ENCODE results near the gene ZP4. TPM values are rescaled to one million over a fixed set of nuclear protein-coding genes. Genes with fewer than 3 reads are reported as not detected.

The ZP4 gene
- total RNA-seq, 1 donor from 2014 or later: 0.27 TPM

- no peak overlapping the region for H3K4me3 Mint-ChIP-seq (ENCODE audit: unreplicated experiment)
- no peak for FAIRE-seq
Measured at GRCh38 chr1:237834048-237834447, 56.7 kb downstream of the ZP4 start.

GRCh38 chr1:237832858-237833257 lies 57.9 kb downstream of the ZP4 start:
- no peak overlapping the region for H2AFZ ChIP-seq (ENCODE audit: low read depth, low read length)
- Mint-ChIP-seq H3K27ac (ENCODE audit: unreplicated experiment) (no peak overlapping the region), H3K4me1 (ENCODE audit: low read depth, unreplicated experiment) (no peaks in the 10 kb centered on the region)

More at GRCh38 chr1:237834048-237834447, 56.7 kb downstream of the ZP4 start:
- no peaks in the 10 kb centered on the region for H3K36me3 ChIP-seq (ENCODE audit: insufficient read depth, low read length)
- TF ChIP-seq, protein P1, sequence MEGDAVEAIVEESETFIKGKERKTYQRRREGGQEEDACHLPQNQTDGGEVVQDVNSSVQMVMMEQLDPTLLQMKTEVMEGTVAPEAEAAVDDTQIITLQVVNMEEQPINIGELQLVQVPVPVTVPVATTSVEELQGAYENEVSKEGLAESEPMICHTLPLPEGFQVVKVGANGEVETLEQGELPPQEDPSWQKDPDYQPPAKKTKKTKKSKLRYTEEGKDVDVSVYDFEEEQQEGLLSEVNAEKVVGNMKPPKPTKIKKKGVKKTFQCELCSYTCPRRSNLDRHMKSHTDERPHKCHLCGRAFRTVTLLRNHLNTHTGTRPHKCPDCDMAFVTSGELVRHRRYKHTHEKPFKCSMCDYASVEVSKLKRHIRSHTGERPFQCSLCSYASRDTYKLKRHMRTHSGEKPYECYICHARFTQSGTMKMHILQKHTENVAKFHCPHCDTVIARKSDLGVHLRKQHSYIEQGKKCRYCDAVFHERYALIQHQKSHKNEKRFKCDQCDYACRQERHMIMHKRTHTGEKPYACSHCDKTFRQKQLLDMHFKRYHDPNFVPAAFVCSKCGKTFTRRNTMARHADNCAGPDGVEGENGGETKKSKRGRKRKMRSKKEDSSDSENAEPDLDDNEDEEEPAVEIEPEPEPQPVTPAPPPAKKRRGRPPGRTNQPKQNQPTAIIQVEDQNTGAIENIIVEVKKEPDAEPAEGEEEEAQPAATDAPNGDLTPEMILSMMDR (IDR thresholded peaks at IDR 0.05; ENCODE audit: insufficient read depth, low read depth, low read length): no peak
- no peak for DNase-seq (ENCODE audit: low read depth)
- no peaks in the 10 kb centered on the region for H3K4me1 Mint-ChIP-seq (ENCODE audit: low read depth, unreplicated experiment)
- H3K9ac ChIP-seq (ENCODE audit: low read length): no peak overlapping the region
- H3K4me2 ChIP-seq (ENCODE audit: low read length): no peak overlapping the region
- H3K27ac Mint-ChIP-seq (ENCODE audit: unreplicated experiment): no peak overlapping the region
- H3K27ac ChIP-seq (ENCODE audit: low read depth, low read length): no peak overlapping the region
- H3K9me3 ChIP-seq (ENCODE audit: insufficient read depth, low read depth, low read length): no peaks in the 10 kb centered on the region
- H2AFZ ChIP-seq (ENCODE audit: low read depth, low read length): no peak overlapping the region
- H3K9me3 Mint-ChIP-seq (ENCODE audit: unreplicated experiment): no peaks in the 10 kb centered on the region
- no peaks in the 10 kb centered on the region for H4K20me1 ChIP-seq (ENCODE audit: insufficient read depth, low read length)
- no peaks in the 10 kb centered on the region for H3K36me3 Mint-ChIP-seq (ENCODE audit: low read depth, unreplicated experiment)
- no peaks in the 10 kb centered on the region for H3K4me1 ChIP-seq (ENCODE audit: insufficient read depth, low read length)
- H3K79me2 ChIP-seq (ENCODE audit: insufficient read depth, low read length): no peaks in the 10 kb centered on the region
- no peaks in the 10 kb centered on the region for H3K27me3 ChIP-seq (ENCODE audit: insufficient read depth, low read length)
- no peaks in the 10 kb centered on the region for H3K27me3 Mint-ChIP-seq (ENCODE audit: low read depth, unreplicated experiment)
- H3K4me3 ChIP-seq (ENCODE audit: insufficient read depth, low read depth, low read length): no peak overlapping the region

More at GRCh38 chr1:237832858-237833257, 57.9 kb downstream of the ZP4 start:
- FAIRE-seq: no peak
- TF ChIP-seq, protein P1 (IDR thresholded peaks at IDR 0.05; ENCODE audit: insufficient read depth, low read depth, low read length): no peak
- TF ChIP-seq EZH2 (IDR thresholded peaks at IDR 0.05; ENCODE audit: insufficient read depth, low read length): no peak
- Histone ChIP-seq H3K36me3 (ENCODE audit: insufficient read depth, low read length) (no peaks in the 10 kb centered on the region), H3K79me2 (ENCODE audit: insufficient read depth, low read length) (no peaks in the 10 kb centered on the region), H4K20me1 (ENCODE audit: insufficient read depth, low read length) (no peaks in the 10 kb centered on the region), H3K9me3 (ENCODE audit: insufficient read depth, low read depth, low read length) (no peaks in the 10 kb centered on the region), H3K4me2 (ENCODE audit: low read length) (no peak overlapping the region), H3K27ac (ENCODE audit: low read depth, low read length) (no peak overlapping the region), H3K9ac (ENCODE audit: low read length) (no peak overlapping the region), H3K27me3 (ENCODE audit: insufficient read depth, low read length) (no peaks in the 10 kb centered on the region), H3K4me3 (ENCODE audit: insufficient read depth, low read depth, low read length) (no peak overlapping the region), H3K4me1 (ENCODE audit: insufficient read depth, low read length) (no peaks in the 10 kb centered on the region)
- Mint-ChIP-seq H3K9me3 (ENCODE audit: unreplicated experiment) (no peaks in the 10 kb centered on the region), H3K27me3 (ENCODE audit: low read depth, unreplicated experiment) (no peaks in the 10 kb centered on the region), H3K4me3 (ENCODE audit: unreplicated experiment) (no peak overlapping the region), H3K36me3 (ENCODE audit: low read depth, unreplicated experiment) (no peaks in the 10 kb centered on the region)
- no peak for DNase-seq (ENCODE audit: low read depth)
